ENCODE results near the gene OR8A1.

OR8A1 gene

DNA sequence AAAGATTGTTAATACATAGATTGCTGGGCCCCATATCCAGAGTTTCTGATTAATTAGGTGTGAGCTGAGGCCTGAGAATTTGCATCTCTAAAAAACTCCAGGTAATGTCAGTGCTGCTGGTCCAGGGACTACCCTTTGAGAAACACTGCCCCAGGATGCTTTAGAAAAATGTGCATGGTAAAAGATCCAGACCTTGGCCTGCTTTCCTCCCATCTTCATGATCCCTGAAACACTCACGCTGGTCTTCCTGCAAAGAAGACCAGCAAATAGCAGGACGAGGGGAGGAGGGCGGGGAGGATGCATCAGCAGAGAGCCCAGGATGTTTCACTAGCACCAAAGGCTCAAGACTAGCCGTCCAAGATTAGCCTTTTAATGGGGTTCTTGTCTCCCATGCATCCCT is at the start of gene OR8A1:
TSS of gene OR8A1 (plus strand) at position 301 of the 400 bp plus-strand sequence. CDS start 123 bp downstream, outside the sequence.
- H3K9ac ChIP-seq (ENCODE audit: low read depth, low read length): no peak within 1 kb of the TSS
- no peaks in the 10 kb centered on the region; the same call in 1 of the 2 replicates for H3K9me3 ChIP-seq (ENCODE audit: control insufficient read depth, insufficient read depth, low read length)
- no peaks in the 10 kb centered on the region for H3K4me1 ChIP-seq (ENCODE audit: insufficient read depth, low read length)
- H3K36me3 ChIP-seq (ENCODE audit: insufficient read depth, low read length): no peaks in the 10 kb centered on the region

DNA sequence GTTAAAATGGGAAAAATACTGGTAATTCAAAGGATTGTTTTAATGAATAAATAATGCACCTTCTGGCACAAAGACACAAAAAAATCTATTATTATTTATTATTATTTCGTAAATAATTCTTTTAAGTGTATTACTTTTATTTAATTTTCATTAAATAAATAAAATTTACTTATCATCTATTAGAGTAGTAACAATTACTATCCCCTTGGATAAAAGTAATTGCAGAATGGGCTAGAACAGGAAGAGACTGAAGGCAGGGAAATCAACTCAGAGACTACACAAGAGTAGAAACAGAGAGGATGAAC is 49.3 kb upstream of the OR8A1 start:
- Histone ChIP-seq H3K9ac (ENCODE audit: low read depth, low read length) (no peak overlapping the region), H3K36me3 (ENCODE audit: insufficient read depth, low read length) (no peaks in the 10 kb centered on the region), H3K4me1 (ENCODE audit: insufficient read depth, low read length) (no peaks in the 10 kb centered on the region), H3K9me3 (ENCODE audit: control insufficient read depth, insufficient read depth, low read length) (no peaks in the 10 kb centered on the region)

- no peaks in the 10 kb centered on the region for H3K9me3 ChIP-seq (ENCODE audit: control insufficient read depth, insufficient read depth, low read length)
- H3K36me3 ChIP-seq (ENCODE audit: insufficient read depth, low read length): no peaks in the 10 kb centered on the region
- H3K9ac ChIP-seq (ENCODE audit: low read depth, low read length): no peak overlapping the region
- H3K4me1 ChIP-seq (ENCODE audit: insufficient read depth, low read length): peaks cover 5% of the 10 kb centered on the region
Measured at GRCh38 chr11:124533626-124534025, 36.2 kb upstream of the OR8A1 start.

- H3K36me3 ChIP-seq (ENCODE audit: insufficient read depth, low read length): no peaks in the 10 kb centered on the region
- no peak overlapping the region for H3K9ac ChIP-seq (ENCODE audit: low read depth, low read length)
- no peaks in the 10 kb centered on the region for H3K9me3 ChIP-seq (ENCODE audit: control insufficient read depth, insufficient read depth, low read length)
- peaks cover 5% of the 10 kb centered on the region for H3K4me1 ChIP-seq (ENCODE audit: insufficient read depth, low read length)
Measured at GRCh38 chr11:124534051-124534450, 35.7 kb upstream of the OR8A1 start.

- no peak overlapping the region for H3K9ac ChIP-seq (ENCODE audit: low read depth, low read length)
- H3K9me3 ChIP-seq (ENCODE audit: control insufficient read depth, insufficient read depth, low read length): no peaks in the 10 kb centered on the region
- peaks cover 5% of the 10 kb centered on the region for H3K4me1 ChIP-seq (ENCODE audit: insufficient read depth, low read length)
- H3K36me3 ChIP-seq (ENCODE audit: insufficient read depth, low read length): no peaks in the 10 kb centered on the region
Measured at GRCh38 chr11:124535552-124536232, 34.1 kb upstream of the OR8A1 start.

DNA sequence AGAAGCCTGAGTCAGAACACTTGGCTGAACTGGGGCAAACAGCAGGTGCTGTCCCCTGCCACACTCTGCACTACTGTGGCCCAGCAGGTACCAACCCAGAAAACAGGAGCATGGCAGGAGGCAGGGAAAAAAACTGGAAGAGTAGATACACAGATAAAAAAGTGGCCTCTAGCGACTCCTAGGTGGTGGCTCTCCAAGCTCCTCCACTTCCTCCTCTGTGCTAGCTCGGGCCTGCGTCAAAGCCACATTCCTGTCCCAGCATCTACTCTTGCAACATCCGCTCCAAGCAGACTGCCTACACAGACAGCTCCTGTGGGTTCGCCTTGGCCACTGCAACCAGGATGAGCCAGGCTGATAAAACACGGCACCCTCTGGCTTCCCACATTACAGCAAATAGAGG is 33.3 kb upstream of the OR8A1 start:
- H3K9ac ChIP-seq (ENCODE audit: low read depth, low read length): no peak overlapping the region
- peaks cover 5% of the 10 kb centered on the region for H3K4me1 ChIP-seq (ENCODE audit: insufficient read depth, low read length)
- no peaks in the 10 kb centered on the region for H3K9me3 ChIP-seq (ENCODE audit: control insufficient read depth, insufficient read depth, low read length)
- no peaks in the 10 kb centered on the region for H3K36me3 ChIP-seq (ENCODE audit: insufficient read depth, low read length)

DNA sequence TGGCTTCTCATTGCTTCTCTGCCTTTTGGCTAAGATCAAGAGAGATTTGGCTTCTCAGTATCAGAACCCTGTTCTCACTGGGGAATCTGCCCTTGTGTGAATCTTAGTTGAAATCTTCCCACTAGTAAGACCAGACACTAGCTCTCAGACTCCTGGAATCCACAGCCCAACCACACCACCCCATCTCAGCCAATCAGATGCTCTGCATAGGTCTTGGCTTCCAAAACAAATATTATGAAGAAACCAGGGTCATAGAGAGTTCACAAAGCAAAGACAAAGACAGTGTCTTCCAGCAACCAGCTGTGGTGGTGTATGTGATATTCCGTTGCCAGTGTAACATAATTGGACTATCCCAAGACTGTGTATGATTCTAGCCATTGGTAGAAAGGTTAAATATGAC is 31.8 kb upstream of the OR8A1 start:
- Histone ChIP-seq H3K9me3 (ENCODE audit: control insufficient read depth, insufficient read depth, low read length) (no peaks in the 10 kb centered on the region), H3K36me3 (ENCODE audit: insufficient read depth, low read length) (no peaks in the 10 kb centered on the region; the same call in 1 of the 2 replicates), H3K9ac (ENCODE audit: low read depth, low read length) (no peak overlapping the region), H3K4me1 (ENCODE audit: insufficient read depth, low read length) (peaks cover 5% of the 10 kb centered on the region)

GRCh38 chr11:124541204-124541603 is 28.6 kb upstream of the OR8A1 start:
- Histone ChIP-seq H3K4me1 (ENCODE audit: insufficient read depth, low read length) (peaks cover 2% of the 10 kb centered on the region), H3K9ac (ENCODE audit: low read depth, low read length) (no peak overlapping the region), H3K36me3 (ENCODE audit: insufficient read depth, low read length) (no peaks in the 10 kb centered on the region; the same call in 1 of the 2 replicates), H3K9me3 (ENCODE audit: control insufficient read depth, insufficient read depth, low read length) (no peaks in the 10 kb centered on the region)

- Histone ChIP-seq H3K4me1 (ENCODE audit: insufficient read depth, low read length) (no peaks in the 10 kb centered on the region), H3K36me3 (ENCODE audit: insufficient read depth, low read length) (no peaks in the 10 kb centered on the region; the same call in 1 of the 2 replicates), H3K9ac (ENCODE audit: low read depth, low read length) (no peak overlapping the region), H3K9me3 (ENCODE audit: control insufficient read depth, insufficient read depth, low read length) (no peaks in the 10 kb centered on the region)
Measured at GRCh38 chr11:124543145-124543544, 26.7 kb upstream of the OR8A1 start.

DNA sequence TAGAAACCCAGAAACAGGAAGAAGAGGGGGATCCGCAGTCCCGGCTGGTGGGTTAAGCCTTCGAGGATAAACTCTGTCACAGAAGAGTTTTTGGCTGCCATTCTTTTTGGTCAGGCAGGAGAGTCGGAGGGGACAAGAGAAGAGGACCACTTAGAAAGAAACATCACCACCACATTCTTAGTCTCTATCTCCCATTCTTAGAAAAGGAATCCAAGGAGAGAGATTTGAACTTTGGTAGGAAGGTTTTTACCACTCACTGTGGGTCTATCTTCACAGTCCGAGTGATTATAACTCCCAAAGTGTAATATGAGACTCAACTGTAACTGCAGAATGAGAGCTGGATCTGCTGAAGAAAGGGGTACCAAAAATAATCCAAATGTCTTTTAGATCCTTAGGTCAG is 26.2 kb upstream of the OR8A1 start, which contains the start of gene OR8B12:
TSS of gene OR8B12 (minus strand) at position 101 of the 400 bp plus-strand sequence. CDS start at position 101, 0 bp downstream.
- Histone ChIP-seq H3K4me1 (ENCODE audit: insufficient read depth, low read length) (no peaks in the 10 kb centered on the region), H3K9me3 (ENCODE audit: control insufficient read depth, insufficient read depth, low read length) (no peaks in the 10 kb centered on the region), H3K36me3 (ENCODE audit: insufficient read depth, low read length) (no peaks in the 10 kb centered on the region; the same call in 1 of the 2 replicates), H3K9ac (ENCODE audit: low read depth, low read length) (no peak within 1 kb of the TSS)

GRCh38 chr11:124551189-124551588 is 18.6 kb upstream of the OR8A1 start:
- H3K36me3 ChIP-seq (ENCODE audit: insufficient read depth, low read length): no peaks in the 10 kb centered on the region
- no peaks in the 10 kb centered on the region for H3K4me1 ChIP-seq (ENCODE audit: insufficient read depth, low read length)
- no peak overlapping the region for H3K9ac ChIP-seq (ENCODE audit: low read depth, low read length)
- no peaks in the 10 kb centered on the region for H3K9me3 ChIP-seq (ENCODE audit: control insufficient read depth, insufficient read depth, low read length)

DNA sequence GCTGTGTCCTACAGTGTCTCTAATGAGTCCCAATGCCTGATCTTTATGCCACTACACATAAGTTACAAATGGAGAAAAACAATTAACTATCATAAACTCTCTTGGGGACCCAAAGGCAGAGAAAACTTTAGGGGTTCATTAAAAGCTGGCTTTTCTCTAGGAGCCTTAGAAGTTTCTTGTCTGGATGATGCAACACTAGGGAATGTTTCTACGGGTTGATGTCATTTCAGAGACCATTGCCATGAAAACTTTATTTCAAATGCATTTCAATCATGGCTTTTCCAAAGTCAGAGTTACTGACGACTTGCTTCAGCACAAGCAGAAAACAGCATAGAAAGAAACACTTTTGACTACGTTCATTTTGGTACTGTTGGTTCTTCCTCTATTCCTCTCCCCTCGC is 17.8 kb upstream of the OR8A1 start:
- Histone ChIP-seq H3K9me3 (ENCODE audit: control insufficient read depth, insufficient read depth, low read length) (no peaks in the 10 kb centered on the region), H3K36me3 (ENCODE audit: insufficient read depth, low read length) (no peaks in the 10 kb centered on the region), H3K4me1 (ENCODE audit: insufficient read depth, low read length) (no peaks in the 10 kb centered on the region), H3K9ac (ENCODE audit: low read depth, low read length) (no peak overlapping the region)

DNA sequence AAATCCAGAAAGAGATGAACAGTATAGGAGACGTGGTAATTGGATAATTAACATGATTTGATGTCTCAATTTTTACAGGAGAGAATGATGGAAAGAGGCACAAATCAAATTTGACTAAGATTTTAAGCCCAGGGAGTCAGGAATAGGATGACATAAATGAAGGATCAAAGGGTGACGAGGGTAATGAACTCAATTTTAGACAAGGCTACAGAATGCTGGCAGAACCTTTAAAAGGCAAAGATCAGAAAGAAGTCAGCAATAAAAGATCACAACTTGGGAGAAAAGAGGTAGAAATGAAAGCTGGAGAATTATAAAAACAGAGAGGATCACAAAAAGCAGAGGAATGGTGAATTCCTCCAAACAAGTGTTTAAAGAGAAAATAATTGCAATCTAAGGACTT is 13.0 kb upstream of the OR8A1 start:
- H3K4me1 ChIP-seq (ENCODE audit: insufficient read depth, low read length): no peaks in the 10 kb centered on the region
- H3K9me3 ChIP-seq (ENCODE audit: control insufficient read depth, insufficient read depth, low read length): no peaks in the 10 kb centered on the region
- H3K9ac ChIP-seq (ENCODE audit: low read depth, low read length): no peak overlapping the region
- H3K36me3 ChIP-seq (ENCODE audit: insufficient read depth, low read length): no peaks in the 10 kb centered on the region

- Histone ChIP-seq H3K36me3 (ENCODE audit: insufficient read depth, low read length) (no peaks in the 10 kb centered on the region), H3K9ac (ENCODE audit: low read depth, low read length) (no peak overlapping the region), H3K4me1 (ENCODE audit: insufficient read depth, low read length) (no peaks in the 10 kb centered on the region), H3K9me3 (ENCODE audit: control insufficient read depth, insufficient read depth, low read length) (no peaks in the 10 kb centered on the region; the same call in 1 of the 2 replicates)
Measured at GRCh38 chr11:124570160-124570559, 363 bp downstream of the OR8A1 start.

DNA sequence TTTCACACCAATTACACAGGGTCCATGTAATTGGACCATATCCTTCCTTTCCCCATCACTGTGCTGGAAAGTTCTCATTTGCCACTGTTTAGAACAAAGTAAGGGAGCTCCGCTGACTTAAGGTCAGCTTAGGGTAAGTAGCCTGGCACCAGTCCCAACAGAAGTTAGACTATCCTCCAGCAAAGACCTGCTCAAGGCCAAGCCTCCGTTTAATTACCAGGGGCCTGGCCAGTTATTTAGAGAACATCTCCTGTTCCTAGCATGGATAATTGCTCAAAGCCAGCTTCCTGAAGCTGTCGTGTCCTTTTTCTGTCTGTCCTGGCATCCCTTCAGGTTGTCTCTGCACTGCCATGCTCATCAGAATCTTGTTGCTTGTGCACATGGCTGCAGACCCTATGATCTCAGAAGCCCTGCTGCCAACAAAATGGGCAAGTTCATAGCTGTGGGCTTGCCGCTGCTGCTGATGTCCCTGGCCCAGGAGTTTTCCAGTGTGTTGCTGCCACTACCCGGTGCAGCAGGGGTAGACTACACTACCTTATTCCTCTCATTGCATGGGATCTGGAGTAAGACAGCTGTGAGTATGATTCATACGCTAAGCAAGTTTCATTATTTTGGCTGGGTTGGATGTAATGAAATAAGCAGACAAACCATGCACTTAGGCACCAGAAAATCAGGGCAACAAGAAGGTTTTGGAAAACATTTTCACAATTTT is 8.1 kb downstream of the OR8A1 start:
- no peaks in the 10 kb centered on the region; the same call in 1 of the 2 replicates for H3K9me3 ChIP-seq (ENCODE audit: control insufficient read depth, insufficient read depth, low read length)

More for the DNA sequence above, 8.1 kb downstream of the OR8A1 start:
- no peak overlapping the region for H3K9ac ChIP-seq (ENCODE audit: low read depth, low read length)
- H3K4me1 ChIP-seq (ENCODE audit: insufficient read depth, low read length): no peaks in the 10 kb centered on the region; the same call in 1 of the 2 replicates
- no peaks in the 10 kb centered on the region for H3K36me3 ChIP-seq (ENCODE audit: insufficient read depth, low read length)
